KMS-11 (cell line): Measurements from ENCODE around the gene ASCC1.

ENCODE experiments used
- H2AFZ ChIP-seq: fragments of 200-600 bp; sonication (generic); 2 replicates; pipeline ENCODE4 v1.6.1; 2016; ENCODE audit warnings: antibody characterized with exemption, mixed run types, low read depth
- H3K27ac ChIP-seq: fragments of 200-600 bp; sonication (generic); 2 replicates; pipeline ENCODE4 v1.6.1; 2016; ENCODE audit warnings: mild to moderate bottlenecking, mixed run types
- H3K27me3 ChIP-seq: fragments of 200-600 bp; sonication (generic); 2 replicates; pipeline ENCODE4 v1.6.1; 2017; ENCODE audit warnings: mild to moderate bottlenecking, low read depth, mixed run types, moderate library complexity; ENCODE audit not compliant: insufficient read depth
- H3K36me3 ChIP-seq: fragments of 200-600 bp; sonication (generic); 2 replicates; pipeline ENCODE4 v1.6.1; 2017; ENCODE audit warnings: mild to moderate bottlenecking, mixed run types; ENCODE audit not compliant: insufficient read depth
- H3K4me1 ChIP-seq: fragments of 200-600 bp; sonication (generic); 2 replicates; pipeline ENCODE4 v1.6.1; 2016; ENCODE audit warnings: mild to moderate bottlenecking, low read depth, mixed run types; ENCODE audit not compliant: poor library complexity, severe bottlenecking
- H3K4me2 ChIP-seq: fragments of 200-600 bp; sonication (generic); 2 replicates; pipeline ENCODE4 v1.7.0; 2016; ENCODE audit warnings: mild to moderate bottlenecking, mixed run types
- H3K4me3 ChIP-seq: fragments of 200-600 bp; sonication (generic); IDR thresholded peaks from 2 replicates; pipeline ENCODE4 v1.6.1; 2017; ENCODE audit warnings: low read depth, low read length, mixed read lengths; ENCODE audit not compliant: insufficient read depth
- H3K79me2 ChIP-seq: fragments of 200-600 bp; sonication (generic); 2 replicates; pipeline ENCODE4 v1.6.1; 2016; ENCODE audit warnings: low read depth, mixed run types; ENCODE audit not compliant: insufficient read depth
- H3K9ac ChIP-seq: fragments of 200-600 bp; sonication (generic); 2 replicates; pipeline ENCODE4 v1.6.1; 2016; ENCODE audit warnings: mild to moderate bottlenecking, mixed run types
- H4K20me1 ChIP-seq: fragments of 200-600 bp; sonication (generic); 2 replicates; pipeline ENCODE4 v1.6.1; 2016; ENCODE audit warnings: mild to moderate bottlenecking, mixed run types; ENCODE audit not compliant: insufficient read depth
- TF ChIP-seq, protein P1 (sequence below): fragments of 200-600 bp; sonication (generic); conservative IDR thresholded peaks from 2 replicates; pipeline ENCODE4 v1.6.1; 2017; ENCODE audit warnings: low read depth, mild to moderate bottlenecking, antibody characterized with exemption, low read length, moderate library complexity, mixed read lengths

The ASCC1 gene

GRCh38 chr10:72204296-72204695 is 11.8 kb downstream of the ASCC1 start:
- no peaks in the 10 kb centered on the region for H3K27me3 ChIP-seq
- no peak overlapping the region for H3K9ac ChIP-seq
- H3K79me2 ChIP-seq: no peaks in the 10 kb centered on the region
- H2AFZ ChIP-seq: no peak overlapping the region
- no peaks in the 10 kb centered on the region for H4K20me1 ChIP-seq
- TF ChIP-seq, protein P1, sequence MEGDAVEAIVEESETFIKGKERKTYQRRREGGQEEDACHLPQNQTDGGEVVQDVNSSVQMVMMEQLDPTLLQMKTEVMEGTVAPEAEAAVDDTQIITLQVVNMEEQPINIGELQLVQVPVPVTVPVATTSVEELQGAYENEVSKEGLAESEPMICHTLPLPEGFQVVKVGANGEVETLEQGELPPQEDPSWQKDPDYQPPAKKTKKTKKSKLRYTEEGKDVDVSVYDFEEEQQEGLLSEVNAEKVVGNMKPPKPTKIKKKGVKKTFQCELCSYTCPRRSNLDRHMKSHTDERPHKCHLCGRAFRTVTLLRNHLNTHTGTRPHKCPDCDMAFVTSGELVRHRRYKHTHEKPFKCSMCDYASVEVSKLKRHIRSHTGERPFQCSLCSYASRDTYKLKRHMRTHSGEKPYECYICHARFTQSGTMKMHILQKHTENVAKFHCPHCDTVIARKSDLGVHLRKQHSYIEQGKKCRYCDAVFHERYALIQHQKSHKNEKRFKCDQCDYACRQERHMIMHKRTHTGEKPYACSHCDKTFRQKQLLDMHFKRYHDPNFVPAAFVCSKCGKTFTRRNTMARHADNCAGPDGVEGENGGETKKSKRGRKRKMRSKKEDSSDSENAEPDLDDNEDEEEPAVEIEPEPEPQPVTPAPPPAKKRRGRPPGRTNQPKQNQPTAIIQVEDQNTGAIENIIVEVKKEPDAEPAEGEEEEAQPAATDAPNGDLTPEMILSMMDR: no peak
- H3K36me3 ChIP-seq: no peaks in the 10 kb centered on the region
- H3K4me1 ChIP-seq: peaks cover 13% of the 10 kb centered on the region
- H3K27ac ChIP-seq: no peak overlapping the region
- no peak overlapping the region for H3K4me2 ChIP-seq
- H3K4me3 ChIP-seq: no peak overlapping the region

GRCh38 chr10:72201293-72201692 is 14.8 kb downstream of the ASCC1 start:
- Histone ChIP-seq H3K27me3 (no peaks in the 10 kb centered on the region), H3K36me3 (no peaks in the 10 kb centered on the region), H3K9ac (no peak overlapping the region)

GRCh38 chr10:72200883-72201282 is 15.2 kb downstream of the ASCC1 start:
- H3K4me2 ChIP-seq: no peak overlapping the region
- no peak overlapping the region for H3K9ac ChIP-seq
- no peaks in the 10 kb centered on the region for H3K27me3 ChIP-seq
- no peaks in the 10 kb centered on the region for H4K20me1 ChIP-seq
- no peaks in the 10 kb centered on the region for H3K36me3 ChIP-seq
- no peak overlapping the region for H3K27ac ChIP-seq
- H3K4me1 ChIP-seq: no peaks in the 10 kb centered on the region
- TF ChIP-seq, protein P1: no peak
- no peak overlapping the region for H3K4me3 ChIP-seq
- H3K79me2 ChIP-seq: no peaks in the 10 kb centered on the region
- no peak overlapping the region for H2AFZ ChIP-seq

More at GRCh38 chr10:72201293-72201692, 14.8 kb downstream of the ASCC1 start:
- TF ChIP-seq, protein P1: no peak
- H3K4me3 ChIP-seq: no peak overlapping the region
- H2AFZ ChIP-seq: no peak overlapping the region
- H3K4me1 ChIP-seq: no peaks in the 10 kb centered on the region
- no peak overlapping the region for H3K27ac ChIP-seq
- H4K20me1 ChIP-seq: no peaks in the 10 kb centered on the region
- H3K4me2 ChIP-seq: no peak overlapping the region
- H3K79me2 ChIP-seq: no peaks in the 10 kb centered on the region

DNA sequence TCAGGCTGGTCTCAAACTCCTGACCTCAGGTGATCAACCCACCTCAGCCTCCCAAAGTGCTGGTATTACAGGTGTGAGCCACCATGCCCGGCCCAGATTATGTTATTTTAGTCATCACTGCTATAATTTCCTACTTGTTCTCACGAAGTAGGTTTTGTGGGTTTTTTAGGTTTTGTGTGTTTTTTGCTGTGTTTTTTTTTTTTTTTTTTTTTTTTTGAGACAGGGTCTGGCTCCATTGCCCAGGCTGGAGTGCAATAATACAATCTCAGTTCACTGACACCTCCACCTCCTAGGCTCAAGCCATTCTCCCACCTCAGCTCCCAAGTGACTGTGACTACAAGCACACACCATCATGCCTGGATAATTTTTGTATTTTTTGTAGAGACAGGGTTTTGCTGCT is 21.1 kb downstream of the ASCC1 start:
- Histone ChIP-seq H3K4me2 (no peak overlapping the region), H4K20me1 (no peaks in the 10 kb centered on the region), H3K9ac (no peak overlapping the region), H3K27me3 (no peaks in the 10 kb centered on the region), H2AFZ (no peak overlapping the region), H3K4me3 (no peak overlapping the region), H3K36me3 (no peaks in the 10 kb centered on the region), H3K4me1 (no peaks in the 10 kb centered on the region), H3K79me2 (no peaks in the 10 kb centered on the region), H3K27ac (no peak overlapping the region)
- TF ChIP-seq, protein P1: no peak

- no peaks in the 10 kb centered on the region for H3K79me2 ChIP-seq
- no peak overlapping the region for H2AFZ ChIP-seq
- H3K9ac ChIP-seq: no peak overlapping the region
- H3K4me1 ChIP-seq: no peaks in the 10 kb centered on the region
- no peaks in the 10 kb centered on the region for H3K36me3 ChIP-seq
- H4K20me1 ChIP-seq: no peaks in the 10 kb centered on the region
- no peak overlapping the region for H3K27ac ChIP-seq
- H3K4me2 ChIP-seq: no peak overlapping the region
- TF ChIP-seq, protein P1: no peak
- no peak overlapping the region for H3K4me3 ChIP-seq
- H3K27me3 ChIP-seq: no peaks in the 10 kb centered on the region
Observed at GRCh38 chr10:72186982-72187330, 29.1 kb downstream of the ASCC1 start.
